ENCODE measurements around the gene TJP3.

TJP3 gene

DNA sequence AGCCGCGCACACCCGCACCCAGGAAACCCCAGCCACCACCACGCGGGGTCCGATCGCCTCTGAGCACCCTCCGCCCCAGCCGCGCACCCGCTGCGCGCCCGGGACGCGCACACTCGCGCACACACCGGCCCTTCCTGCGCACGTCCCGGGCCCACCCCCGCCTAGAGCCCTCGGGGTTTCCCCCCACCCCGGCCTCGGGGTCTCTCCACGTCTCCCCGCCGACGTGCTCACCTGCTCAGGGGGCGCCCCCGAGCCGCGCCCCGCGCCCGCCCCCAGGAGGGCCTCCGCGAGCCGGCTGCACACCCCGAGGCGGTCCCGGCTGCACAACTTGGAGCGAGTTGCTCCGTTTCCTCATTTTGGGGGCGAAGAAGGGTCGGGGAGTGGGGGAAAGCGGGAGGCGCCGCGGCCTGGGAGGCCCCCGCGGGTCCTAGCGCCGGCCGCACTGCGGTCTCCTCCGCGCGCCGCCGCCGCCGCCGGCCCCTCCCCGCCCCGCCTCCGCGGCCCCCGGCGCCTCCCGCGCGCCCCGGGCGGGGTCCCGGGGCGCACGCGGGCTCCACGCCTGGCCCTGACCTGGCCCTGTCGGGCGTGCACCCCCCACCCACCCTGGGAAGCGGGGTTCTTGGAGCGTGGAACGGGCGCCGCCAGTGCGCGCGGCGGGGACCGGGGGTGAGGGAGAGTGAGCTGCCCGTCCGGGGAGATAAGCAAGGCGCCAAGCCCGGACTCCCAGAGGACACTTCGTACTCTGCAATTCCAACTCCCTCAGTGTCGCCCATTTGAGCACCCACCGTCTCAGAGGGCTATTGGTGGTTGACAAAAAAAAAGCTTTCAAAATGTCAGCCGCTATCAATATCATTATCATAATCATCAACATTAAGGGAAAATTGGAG is 78.0 kb downstream of the TJP3 start, which contains the start of gene MATK:
Gene MATK (minus strand): TSS at position 444 of the 887 bp plus-strand sequence. CDS start 1,246 bp downstream, outside the sequence.
- DNase-seq = no peak

DNA sequence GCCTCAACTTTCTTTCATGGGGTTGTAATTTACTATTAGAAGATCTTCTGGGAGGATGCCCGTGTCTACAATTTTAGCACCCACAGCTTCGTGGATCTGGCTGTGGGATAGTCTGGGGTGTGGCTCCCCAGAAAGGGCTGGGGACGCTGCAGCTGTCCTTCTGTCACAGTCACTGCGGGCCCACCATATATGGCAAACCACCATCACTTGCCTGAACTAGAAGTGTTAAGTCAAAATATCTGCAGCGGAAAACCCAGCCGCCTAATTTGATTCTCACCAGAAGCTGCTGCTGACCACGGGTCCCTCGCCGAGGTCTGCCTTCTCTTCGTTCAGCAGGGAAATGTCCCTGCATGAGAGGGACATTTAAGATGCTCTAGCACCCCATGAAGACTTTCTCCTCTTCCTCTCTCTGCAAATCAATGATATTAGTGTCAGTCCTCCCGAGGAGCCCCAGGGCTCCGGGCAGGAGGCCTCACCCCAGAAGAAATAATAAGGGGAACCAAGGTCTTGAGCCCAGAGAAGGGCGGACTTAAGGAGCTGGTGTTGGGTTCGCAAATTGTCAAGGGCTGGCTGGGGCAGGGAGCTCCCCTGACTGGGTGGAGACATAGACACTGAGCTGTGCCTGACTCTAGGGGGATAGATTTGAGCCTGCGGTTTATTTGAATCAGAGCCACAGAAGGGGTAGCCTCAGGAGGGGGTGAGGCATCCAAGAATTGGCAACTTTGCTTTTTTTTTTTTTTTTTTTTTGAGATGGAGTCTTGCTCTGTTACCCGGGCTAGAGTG is 81.0 kb downstream of the TJP3 start:
- DNase-seq = no peak

DNA sequence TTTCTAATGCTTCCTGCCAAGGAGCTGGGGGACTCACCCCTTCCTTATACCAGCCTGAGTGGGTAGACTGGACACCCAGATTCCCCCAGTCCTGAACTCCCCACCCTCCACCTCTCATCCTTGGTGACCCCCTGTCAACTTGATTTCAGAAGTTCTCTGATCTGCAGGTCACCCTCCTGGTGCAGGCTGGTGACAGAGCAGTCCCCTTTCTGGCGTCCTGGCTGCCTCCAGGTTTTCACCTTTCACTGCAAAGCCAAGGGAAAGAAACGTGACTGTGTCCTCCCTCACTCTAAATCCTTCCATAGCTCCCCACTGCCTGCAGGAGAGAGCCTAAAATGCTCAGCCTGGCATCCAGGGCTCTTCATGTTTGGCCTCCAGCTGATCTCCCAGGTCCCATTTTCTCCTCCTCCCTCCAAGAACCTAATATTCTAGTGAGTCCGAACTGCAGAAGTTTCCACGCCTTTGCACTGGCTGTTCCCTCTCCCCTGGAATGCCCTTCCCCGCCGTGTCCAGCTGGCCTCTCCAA is 82.1 kb downstream of the TJP3 start:
- no peak for DNase-seq

DNA sequence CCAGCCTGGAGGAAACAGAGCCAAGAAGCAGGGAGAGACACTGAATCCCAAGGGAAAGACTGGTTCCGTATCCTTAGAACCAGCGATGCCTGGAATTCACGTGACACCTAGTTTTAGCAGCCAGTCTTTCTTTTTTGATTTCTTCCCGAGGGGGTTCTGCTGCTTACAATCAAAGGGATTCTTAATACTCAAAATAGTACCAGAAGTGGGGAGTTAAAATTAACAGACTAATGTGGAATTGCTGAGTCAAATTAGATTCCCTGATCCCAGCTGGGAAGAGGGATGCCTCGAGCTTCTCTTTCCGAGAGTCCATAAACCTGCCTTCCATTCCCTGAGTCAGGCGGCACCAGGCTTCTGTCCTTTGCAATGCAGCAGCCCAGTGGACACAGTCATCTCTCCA is 82.8 kb downstream of the TJP3 start:
- no peak for DNase-seq

DNA sequence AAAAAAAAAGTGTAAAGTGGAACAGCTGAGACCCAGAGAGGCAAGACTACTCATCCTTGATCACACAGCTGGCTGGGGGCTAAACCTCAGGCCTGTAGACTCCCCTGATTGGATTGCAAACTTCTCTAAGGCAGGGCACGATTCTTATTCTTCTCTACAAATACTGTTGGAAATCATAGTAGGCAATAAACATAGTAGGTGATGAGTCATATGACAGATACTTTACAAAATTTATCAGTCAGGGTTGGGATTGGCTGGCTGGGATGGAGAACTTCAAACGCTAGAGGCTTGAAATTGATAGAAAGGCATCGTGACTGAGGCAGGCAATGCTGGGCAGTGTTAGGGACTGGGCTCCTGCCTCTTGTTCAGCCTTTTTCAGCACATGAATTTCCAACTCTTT is 83.9 kb downstream of the TJP3 start:
- no peak for DNase-seq

DNA sequence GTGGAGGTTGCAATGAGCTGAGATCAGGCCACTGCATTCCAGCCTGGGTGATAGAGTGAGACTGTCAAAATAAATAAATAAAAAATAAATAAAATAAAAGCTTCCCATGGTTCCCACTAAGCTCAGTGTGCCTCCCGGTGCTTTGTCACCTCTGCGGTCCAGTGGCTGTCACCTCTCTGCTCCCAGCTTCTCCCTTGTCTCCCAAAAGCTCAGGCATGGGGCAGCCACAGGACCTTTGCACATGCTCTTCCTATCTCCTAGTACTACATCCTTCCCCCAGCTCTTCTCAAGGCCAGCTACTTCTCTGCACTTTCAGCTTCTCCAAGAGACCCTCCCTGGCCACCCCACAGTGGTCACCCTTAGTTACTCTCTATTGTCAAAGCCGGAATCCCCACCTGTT is 85.6 kb downstream of the TJP3 start:
- DNase-seq = no peak

DNA sequence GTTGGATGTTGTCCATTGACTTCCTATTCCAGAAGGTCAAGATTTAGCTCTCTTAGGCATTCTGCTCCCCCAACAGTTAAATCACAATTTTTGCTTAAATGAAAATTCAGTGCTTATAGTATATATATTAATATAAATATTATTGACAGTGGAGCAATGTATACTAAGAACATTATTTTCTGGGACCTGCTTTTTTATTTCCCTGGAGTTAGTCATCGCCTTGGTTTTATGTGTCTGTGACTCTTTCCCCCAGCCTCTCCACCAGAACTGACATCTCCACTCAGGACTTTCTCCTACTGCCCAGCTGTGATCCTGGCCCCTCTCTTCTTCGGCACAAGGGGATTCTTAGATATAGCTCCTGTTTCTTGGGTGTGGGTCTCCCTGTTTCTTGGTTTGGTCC is 88.2 kb downstream of the TJP3 start:
- DNase-seq = no peak

DNA sequence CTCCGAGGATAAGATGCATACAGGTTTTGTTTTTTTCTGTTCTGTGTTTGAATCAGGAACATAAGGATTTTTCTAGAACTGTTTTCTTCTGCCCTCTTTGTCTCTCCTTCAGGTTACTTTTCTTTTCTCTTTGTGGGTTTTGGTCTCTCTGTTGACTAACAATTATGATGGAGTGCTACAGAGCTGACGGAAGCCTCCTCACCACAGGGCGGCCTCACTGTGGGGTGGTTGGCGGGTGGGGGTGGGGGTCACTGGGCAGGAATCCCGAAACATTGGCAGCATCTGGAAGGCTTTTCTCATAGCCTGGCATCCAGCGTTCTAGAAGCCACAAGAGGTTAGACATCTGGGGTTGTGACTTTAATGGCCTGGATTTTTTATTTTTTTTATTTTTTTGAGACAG is 90.0 kb downstream of the TJP3 start:
- peak; percentile 47 for DNase-seq

Measured in activated CD4-positive, alpha-beta T cell treated with anti-CD3 and anti-CD28 coated beads, Interleukin-2, Interleukin-6, amounts not matched to agents 100 ng/mL and 50 ng/mL, durations not matched to agents 16 hours and 8 hours (primary cell).